ENCODE results near the gene RFX4.

The RFX4 gene

DNA sequence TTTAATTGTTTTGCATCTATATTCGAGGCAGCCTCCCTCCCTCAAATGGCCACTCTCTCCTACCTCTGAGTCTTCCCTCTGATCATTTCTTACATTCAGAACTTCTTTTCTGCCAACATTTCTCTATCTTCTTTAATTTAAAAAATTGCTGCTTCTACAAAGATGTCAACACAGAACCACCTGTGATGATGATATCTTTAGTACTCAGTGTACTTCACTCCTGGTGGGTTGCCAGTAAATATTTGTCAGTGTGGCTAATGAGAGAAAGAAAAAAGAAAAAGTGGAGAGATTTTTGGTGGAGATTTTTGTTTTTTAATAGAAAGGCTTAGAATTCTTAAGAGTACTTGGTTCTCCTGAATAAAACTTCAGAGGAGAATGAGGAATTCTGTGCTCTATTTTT, 199.8 kb downstream of the RFX4 start:
- DNase-seq (ENCODE audit: low read depth), result peak; percentile 67
- TF ChIP-seq, protein P1, sequence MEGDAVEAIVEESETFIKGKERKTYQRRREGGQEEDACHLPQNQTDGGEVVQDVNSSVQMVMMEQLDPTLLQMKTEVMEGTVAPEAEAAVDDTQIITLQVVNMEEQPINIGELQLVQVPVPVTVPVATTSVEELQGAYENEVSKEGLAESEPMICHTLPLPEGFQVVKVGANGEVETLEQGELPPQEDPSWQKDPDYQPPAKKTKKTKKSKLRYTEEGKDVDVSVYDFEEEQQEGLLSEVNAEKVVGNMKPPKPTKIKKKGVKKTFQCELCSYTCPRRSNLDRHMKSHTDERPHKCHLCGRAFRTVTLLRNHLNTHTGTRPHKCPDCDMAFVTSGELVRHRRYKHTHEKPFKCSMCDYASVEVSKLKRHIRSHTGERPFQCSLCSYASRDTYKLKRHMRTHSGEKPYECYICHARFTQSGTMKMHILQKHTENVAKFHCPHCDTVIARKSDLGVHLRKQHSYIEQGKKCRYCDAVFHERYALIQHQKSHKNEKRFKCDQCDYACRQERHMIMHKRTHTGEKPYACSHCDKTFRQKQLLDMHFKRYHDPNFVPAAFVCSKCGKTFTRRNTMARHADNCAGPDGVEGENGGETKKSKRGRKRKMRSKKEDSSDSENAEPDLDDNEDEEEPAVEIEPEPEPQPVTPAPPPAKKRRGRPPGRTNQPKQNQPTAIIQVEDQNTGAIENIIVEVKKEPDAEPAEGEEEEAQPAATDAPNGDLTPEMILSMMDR (IDR thresholded peaks at IDR 0.05; ENCODE audit: control insufficient read depth, extremely low read depth, insufficient read depth), result no peak
- peak overlapping the region; percentile 39 for H3K4me3 ChIP-seq (ENCODE audit: low read depth, low read length)

DNA sequence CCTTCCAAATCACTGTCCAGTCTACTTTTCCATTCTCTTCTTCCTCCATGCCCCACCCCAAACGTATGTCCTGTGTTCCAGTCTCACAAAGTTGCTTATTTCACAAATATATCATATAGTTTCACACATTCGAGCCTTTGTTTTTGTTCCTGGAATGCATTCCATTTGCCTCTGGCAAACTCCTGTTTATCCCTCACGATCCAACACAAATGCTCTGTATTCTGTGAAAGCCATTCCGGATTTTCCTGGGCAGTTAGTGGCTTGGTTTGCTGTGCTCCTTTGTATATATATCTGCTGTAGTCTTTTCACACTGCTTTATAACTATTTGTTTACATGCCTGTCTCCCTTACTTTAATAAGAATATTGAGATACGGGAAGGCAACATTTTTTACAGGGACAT, 200.7 kb downstream of the RFX4 start:
- TF ChIP-seq, protein P1 (IDR thresholded peaks at IDR 0.05; ENCODE audit: control insufficient read depth, extremely low read depth, insufficient read depth), result no peak
- no peak for DNase-seq (ENCODE audit: low read depth)
- peak overlapping the region; percentile 39 for H3K4me3 ChIP-seq (ENCODE audit: low read depth, low read length)

DNA sequence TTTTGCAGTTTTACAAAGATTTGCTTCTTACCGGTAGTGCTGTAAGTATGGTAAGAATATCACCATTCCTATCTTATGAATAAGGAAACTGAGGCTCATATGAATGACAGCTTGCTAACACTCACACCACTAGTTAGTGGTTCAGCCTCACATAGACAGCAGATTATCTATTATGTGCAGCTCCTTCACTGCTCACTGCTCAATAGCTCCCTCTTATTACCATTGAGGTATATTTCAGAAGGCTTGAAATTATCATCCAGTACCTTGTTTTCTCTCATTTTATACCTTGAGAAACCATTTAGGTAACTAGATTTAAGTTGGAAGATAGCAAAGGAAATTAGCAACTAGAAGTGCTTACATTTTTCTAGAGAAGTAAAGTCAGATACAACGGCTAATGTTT, 207.2 kb downstream of the RFX4 start:
- TF ChIP-seq, protein P1 (IDR thresholded peaks at IDR 0.05; ENCODE audit: control insufficient read depth, extremely low read depth, insufficient read depth), result peak; percentile 58
- no peak for DNase-seq (ENCODE audit: low read depth)
- no peak overlapping the region for H3K4me3 ChIP-seq (ENCODE audit: low read depth, low read length)

DNA sequence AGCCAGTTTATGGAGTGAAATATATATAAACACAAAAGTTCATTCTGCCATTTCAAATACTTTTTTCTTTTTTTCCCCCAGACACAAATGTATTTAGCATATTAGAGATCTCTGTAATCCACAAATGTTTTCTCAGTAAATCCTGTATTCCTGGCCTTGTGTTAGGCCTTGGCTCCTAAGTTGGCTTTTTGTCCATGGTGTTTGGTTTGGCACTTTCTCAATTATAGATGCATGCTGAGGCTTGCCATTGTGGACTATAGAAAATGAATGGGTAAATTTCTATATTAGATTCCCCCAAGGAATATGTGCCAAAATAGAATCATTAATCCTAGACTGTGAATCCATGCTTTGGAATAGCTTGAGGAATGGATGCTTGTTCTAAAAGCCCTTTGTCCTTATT, 208.7 kb downstream of the RFX4 start:
- TF ChIP-seq, protein P1 (IDR thresholded peaks at IDR 0.05; ENCODE audit: control insufficient read depth, extremely low read depth, insufficient read depth), result no peak
- H3K4me3 ChIP-seq (ENCODE audit: low read depth, low read length), result no peak overlapping the region
- no peak for DNase-seq (ENCODE audit: low read depth)

DNA sequence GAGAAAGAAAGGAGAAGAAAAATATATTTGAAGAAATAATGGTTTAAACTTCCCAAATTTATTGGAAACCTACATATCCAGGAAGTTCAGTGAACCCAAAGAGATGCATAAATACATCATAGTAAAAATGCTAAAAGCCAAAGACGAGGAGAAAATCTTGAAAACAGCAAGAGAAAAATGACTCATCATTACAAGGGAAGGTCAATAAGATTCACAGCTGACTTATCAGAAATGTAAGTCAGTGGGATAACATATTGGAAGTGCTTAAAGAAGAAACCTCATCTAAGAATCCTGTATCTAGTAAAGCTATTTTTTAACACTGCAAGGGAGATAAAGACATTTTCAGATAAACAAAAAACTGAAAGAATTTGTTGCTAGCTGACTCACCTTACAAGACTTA, 211.6 kb downstream of the RFX4 start:
- DNase-seq (ENCODE audit: low read depth), result no peak
- TF ChIP-seq, protein P1 (IDR thresholded peaks at IDR 0.05; ENCODE audit: control insufficient read depth, extremely low read depth, insufficient read depth), result no peak
- H3K4me3 ChIP-seq (ENCODE audit: low read depth, low read length), result no peak overlapping the region

DNA sequence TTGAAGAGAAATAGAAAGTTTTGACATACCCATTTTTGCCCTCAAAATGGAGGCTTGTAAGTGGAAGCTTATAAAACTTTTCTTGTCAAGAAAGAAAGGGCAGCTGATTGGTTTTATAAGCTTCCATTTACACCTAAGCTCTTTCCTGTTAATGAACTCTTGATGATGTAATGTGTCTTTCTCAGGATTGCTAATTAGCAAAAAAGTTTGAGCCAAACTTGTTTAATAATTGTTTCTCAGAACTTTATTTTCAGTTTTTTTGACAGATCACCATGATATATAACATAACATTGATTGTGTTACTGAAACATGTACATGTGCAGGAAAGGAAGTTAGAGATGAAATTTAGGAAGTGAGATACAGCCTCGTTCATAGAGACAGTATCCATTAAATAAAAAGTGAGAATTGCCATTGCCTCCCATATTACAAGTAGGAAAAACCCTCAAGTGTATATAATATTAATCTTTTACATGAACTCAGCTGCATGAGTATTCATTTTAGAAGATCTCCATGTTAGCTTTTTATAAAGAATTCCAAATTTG, 218.4 kb downstream of the RFX4 start:
- TF ChIP-seq, protein P1 (IDR thresholded peaks at IDR 0.05; ENCODE audit: control insufficient read depth, extremely low read depth, insufficient read depth), result no peak
- DNase-seq (ENCODE audit: low read depth), result no peak
- no peak overlapping the region for H3K4me3 ChIP-seq (ENCODE audit: low read depth, low read length)

DNA sequence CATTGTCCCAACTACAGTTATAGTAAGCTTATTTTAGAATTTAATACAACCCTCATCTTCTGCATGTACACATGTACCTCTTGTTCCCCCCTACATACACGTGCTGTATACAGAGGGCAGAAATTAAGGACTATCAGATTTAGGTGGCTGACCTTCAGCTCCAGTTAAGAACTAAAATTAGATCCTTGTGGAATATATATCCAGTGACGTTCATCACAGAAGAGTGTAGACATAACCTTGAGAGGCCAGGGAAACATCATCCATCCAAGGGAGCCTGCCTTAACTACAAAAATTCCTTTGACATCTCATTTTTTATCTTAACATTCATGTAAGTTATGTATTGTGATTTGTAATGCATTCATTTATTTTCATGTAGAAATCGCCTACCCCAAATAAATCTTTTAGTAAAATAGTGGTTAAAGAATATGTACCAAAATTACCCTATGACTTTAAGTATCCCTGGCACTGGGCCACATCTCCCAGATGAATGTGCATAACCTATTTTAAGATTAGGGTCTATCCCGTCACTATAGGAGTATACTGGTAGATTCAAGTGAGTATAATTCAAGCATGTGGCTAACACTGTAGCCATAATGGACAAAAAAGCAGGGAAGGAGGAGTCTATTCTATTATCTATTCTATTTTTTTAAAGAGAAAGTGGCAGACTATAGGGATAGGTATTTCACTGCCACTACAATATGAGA, 219.2 kb downstream of the RFX4 start:
- TF ChIP-seq, protein P1 (IDR thresholded peaks at IDR 0.05; ENCODE audit: control insufficient read depth, extremely low read depth, insufficient read depth), result no peak
- no peak overlapping the region for H3K4me3 ChIP-seq (ENCODE audit: low read depth, low read length)
- DNase-seq (ENCODE audit: low read depth), result no peak
